Subcutaneous abdominal adipose tissue (tissue), 5 donors: ENCODE data around the gene NAB1.

Experiments used
- H3K27ac ChIP-seq: one replicate; pipeline ENCODE4 v1.7.0; 2013; ENCODE audit warnings: low read depth, mild to moderate bottlenecking, inconsistent platforms, low read length, moderate library complexity
- H3K27me3 ChIP-seq, 5 donors: one replicate each; pipeline ENCODE4 v1.7.0; 2013; ENCODE audit warnings: low read length in 5 of 5, inconsistent platforms in 1 of 5; ENCODE audit not compliant: control insufficient read depth in 5 of 5, insufficient read depth in 4 of 5
- H3K36me3 ChIP-seq, 5 donors: one replicate each; pipeline ENCODE4 v1.7.0; 2013; ENCODE audit warnings: low read length in 5 of 5; ENCODE audit not compliant: control insufficient read depth in 5 of 5, insufficient read depth in 5 of 5
- H3K4me1 ChIP-seq, 5 donors: one replicate each; pipeline ENCODE4 v1.7.0; 2013; ENCODE audit warnings: low read length in 5 of 5, mild to moderate bottlenecking in 3 of 5, moderate library complexity in 1 of 5; ENCODE audit not compliant: control insufficient read depth in 5 of 5, insufficient read depth in 5 of 5
- H3K4me3 ChIP-seq, 5 donors: one replicate each; pipeline ENCODE4 v1.7.0; 2013; ENCODE audit warnings: low read length in 5 of 5, low read depth in 1 of 5
- H3K9ac ChIP-seq, 5 donors: one replicate each; pipeline ENCODE4 v1.7.0; 2013; ENCODE audit warnings: low read length in 5 of 5, mild to moderate bottlenecking in 4 of 5, moderate library complexity in 3 of 5
- H3K9me3 ChIP-seq, 5 donors: one replicate each; pipeline ENCODE4 v1.7.0; 2013; ENCODE audit warnings: low read length in 5 of 5; ENCODE audit not compliant: control insufficient read depth in 5 of 5
- donor health status: healthy.
- donor health status: healthy.
- donor health status: healthy.
- donor health status: healthy.
- donor health status: healthy.

The NAB1 gene

GRCh38 chr2:190615555-190616200, 33.2 kb upstream of the NAB1 start:
- no peaks in the 10 kb centered on the region for H3K9me3 ChIP-seq
- no peak overlapping the region for H3K4me3 ChIP-seq
- H3K9ac ChIP-seq, result no peak overlapping the region
- no peak overlapping the region for H3K27ac ChIP-seq
- no peaks in the 10 kb centered on the region for H3K36me3 ChIP-seq
- H3K4me1 ChIP-seq, result no peaks in the 10 kb centered on the region
- H3K27me3 ChIP-seq, result no peaks in the 10 kb centered on the region

GRCh38 chr2:190618030-190618429, 30.9 kb upstream of the NAB1 start:
- Histone ChIP-seq H3K27ac (no peak overlapping the region), H3K4me1 (no peaks in the 10 kb centered on the region), H3K27me3 (no peaks in the 10 kb centered on the region), H3K36me3 (no peaks in the 10 kb centered on the region), H3K9ac (no peak overlapping the region), H3K9me3 (no peaks in the 10 kb centered on the region), H3K4me3 (no peak overlapping the region)

- Histone ChIP-seq H3K4me3 (no peak overlapping the region), H3K27ac (no peak overlapping the region), H3K27me3 (no peaks in the 10 kb centered on the region), H3K9ac (no peak overlapping the region), H3K4me1 (peaks cover 0 to 35% (median 27%) of the 10 kb centered on the region in 5 donors), H3K36me3 (no peaks in the 10 kb centered on the region), H3K9me3 (peaks cover 0 to 3% (median 0%) of the 10 kb centered on the region in 5 donors)
These were observed 23.2 kb upstream of the NAB1 start for GRCh38 chr2:190625691-190626090.

GRCh38 chr2:190626641-190627210, 22.2 kb upstream of the NAB1 start:
- H3K4me1 ChIP-seq, result peaks cover 0 to 35% (median 27%) of the 10 kb centered on the region in 5 donors
- H3K27me3 ChIP-seq, result no peaks in the 10 kb centered on the region
- no peak overlapping the region for H3K9ac ChIP-seq
- no peaks in the 10 kb centered on the region for H3K36me3 ChIP-seq
- peak overlapping the region; percentile 58 for H3K27ac ChIP-seq
- H3K9me3 ChIP-seq, result peaks cover 0 to 3% (median 0%) of the 10 kb centered on the region in 5 donors
- no peak overlapping the region for H3K4me3 ChIP-seq

GRCh38 chr2:190627448-190628412, 21.2 kb upstream of the NAB1 start:
- no peaks in the 10 kb centered on the region for H3K27me3 ChIP-seq
- H3K4me1 ChIP-seq, result peaks cover 0 to 35% (median 27%) of the 10 kb centered on the region in 5 donors
- H3K9ac ChIP-seq, result peak overlapping the region in 4 of 5 donors; percentile 16 to 80 (median 52)
- H3K36me3 ChIP-seq, result no peaks in the 10 kb centered on the region
- H3K27ac ChIP-seq, result peak overlapping the region; percentile 58
- H3K9me3 ChIP-seq, result peaks cover 0 to 3% (median 0%) of the 10 kb centered on the region in 5 donors
- peak overlapping the region; percentile 64 to 73 (median 71) for H3K4me3 ChIP-seq

GRCh38 chr2:190628591-190629319, 20.1 kb upstream of the NAB1 start:
- peaks cover 0 to 35% (median 27%) of the 10 kb centered on the region in 5 donors for H3K4me1 ChIP-seq
- H3K9ac ChIP-seq, result no peak overlapping the region
- no peaks in the 10 kb centered on the region for H3K36me3 ChIP-seq
- peak overlapping the region; percentile 58 for H3K27ac ChIP-seq
- no peaks in the 10 kb centered on the region for H3K27me3 ChIP-seq
- peaks cover 0 to 3% (median 0%) of the 10 kb centered on the region in 5 donors for H3K9me3 ChIP-seq
- H3K4me3 ChIP-seq, result peak overlapping the region; percentile 64 to 73 (median 71)

GRCh38 chr2:190634381-190634780, 14.5 kb upstream of the NAB1 start:
- Histone ChIP-seq H3K36me3 (no peaks in the 10 kb centered on the region), H3K9me3 (no peaks in the 10 kb centered on the region), H3K4me3 (no peak overlapping the region), H3K4me1 (peaks cover 5 to 29% (median 19%) of the 10 kb centered on the region in 5 donors), H3K27ac (no peak overlapping the region), H3K9ac (no peak overlapping the region), H3K27me3 (no peaks in the 10 kb centered on the region)

GRCh38 chr2:190635781-190636180, 13.1 kb upstream of the NAB1 start:
- Histone ChIP-seq H3K27ac (peak overlapping the region; percentile 95), H3K36me3 (no peaks in the 10 kb centered on the region), H3K4me3 (no peak overlapping the region), H3K9me3 (no peaks in the 10 kb centered on the region), H3K9ac (peak overlapping the region in 1 of 5 donors; percentile 7), H3K27me3 (no peaks in the 10 kb centered on the region), H3K4me1 (peaks cover 5 to 36% (median 19%) of the 10 kb centered on the region in 5 donors)

- peak overlapping the region; percentile 95 for H3K27ac ChIP-seq
- no peaks in the 10 kb centered on the region for H3K27me3 ChIP-seq
- peaks cover 5 to 42% (median 25%) of the 10 kb centered on the region in 5 donors for H3K4me1 ChIP-seq
- H3K9me3 ChIP-seq, result no peaks in the 10 kb centered on the region
- peak overlapping the region in 3 of 5 donors; percentile 26 to 70 (median 60) for H3K9ac ChIP-seq
- H3K36me3 ChIP-seq, result no peaks in the 10 kb centered on the region
- H3K4me3 ChIP-seq, result no peak overlapping the region
These were observed 12.5 kb upstream of the NAB1 start for GRCh38 chr2:190636361-190636760.
